ENCODE results near the gene RSF1. TPM values are rescaled to one million over a fixed set of nuclear protein-coding genes. Genes with fewer than 3 reads are reported as not detected.

RSF1 gene
- polyA plus RNA-seq, 1 donor (not counting 4 experiments of a cell fraction or from before 2014, with no cell fraction given): 20.9 TPM

- Histone ChIP-seq H2AFZ (ENCODE audit: control insufficient read depth, low read length) (no peak overlapping the region), H3K79me2 (ENCODE audit: control insufficient read depth, insufficient read depth, low read length) (no peaks in the 10 kb centered on the region), H3K27me3 (ENCODE audit: control insufficient read depth, extremely low read depth, insufficient read depth, low read length) (no peaks in the 10 kb centered on the region), H3K9me3 (ENCODE audit: control insufficient read depth, low read depth, low read length) (no peaks in the 10 kb centered on the region), H3K4me3 (ENCODE audit: control insufficient read depth in 2 of 3, extremely low read depth in 1 of 3, insufficient read depth in 2 of 3, low read depth in 1 of 3, low read length in 3 of 3) (no peak overlapping the region), H3K27ac (ENCODE audit: control insufficient read depth, insufficient read depth, low read length) (no peak overlapping the region), H4K20me1 (ENCODE audit: control insufficient read depth, extremely low read depth, insufficient read depth, low read length) (no peaks in the 10 kb centered on the region), H3K4me2 (ENCODE audit: control insufficient read depth, extremely low read depth, insufficient read depth, low read depth, low read length) (no peak overlapping the region), H3K9ac (ENCODE audit: control insufficient read depth, extremely low read depth, insufficient read depth, low read length) (no peak overlapping the region), H3K4me1 (ENCODE audit: control insufficient read depth, extremely low read depth, insufficient read depth, low read length) (no peaks in the 10 kb centered on the region), H3K9me1 (ENCODE audit: control insufficient read depth, extremely low read depth, insufficient read depth, low read length) (no peaks in the 10 kb centered on the region), H3K36me3 (ENCODE audit: control insufficient read depth in 2 of 2, extremely low read depth in 1 of 2, insufficient read depth in 2 of 2, low read length in 2 of 2) (no peaks in the 10 kb centered on the region)
- no peak for FAIRE-seq
- TF ChIP-seq, protein P1, sequence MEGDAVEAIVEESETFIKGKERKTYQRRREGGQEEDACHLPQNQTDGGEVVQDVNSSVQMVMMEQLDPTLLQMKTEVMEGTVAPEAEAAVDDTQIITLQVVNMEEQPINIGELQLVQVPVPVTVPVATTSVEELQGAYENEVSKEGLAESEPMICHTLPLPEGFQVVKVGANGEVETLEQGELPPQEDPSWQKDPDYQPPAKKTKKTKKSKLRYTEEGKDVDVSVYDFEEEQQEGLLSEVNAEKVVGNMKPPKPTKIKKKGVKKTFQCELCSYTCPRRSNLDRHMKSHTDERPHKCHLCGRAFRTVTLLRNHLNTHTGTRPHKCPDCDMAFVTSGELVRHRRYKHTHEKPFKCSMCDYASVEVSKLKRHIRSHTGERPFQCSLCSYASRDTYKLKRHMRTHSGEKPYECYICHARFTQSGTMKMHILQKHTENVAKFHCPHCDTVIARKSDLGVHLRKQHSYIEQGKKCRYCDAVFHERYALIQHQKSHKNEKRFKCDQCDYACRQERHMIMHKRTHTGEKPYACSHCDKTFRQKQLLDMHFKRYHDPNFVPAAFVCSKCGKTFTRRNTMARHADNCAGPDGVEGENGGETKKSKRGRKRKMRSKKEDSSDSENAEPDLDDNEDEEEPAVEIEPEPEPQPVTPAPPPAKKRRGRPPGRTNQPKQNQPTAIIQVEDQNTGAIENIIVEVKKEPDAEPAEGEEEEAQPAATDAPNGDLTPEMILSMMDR (optimal IDR thresholded peaks at IDR 0.05 in 1 of 3, IDR thresholded peaks at IDR 0.05 in 1 of 3, conservative IDR thresholded peaks at IDR 0.05 in 1 of 3; ENCODE audit: extremely low read depth in 1 of 3, insufficient read depth in 2 of 3, low read length in 3 of 3): no peak
- no peak for TF ChIP-seq EZH2 (IDR thresholded peaks at IDR 0.05; ENCODE audit: low read length)
- dilution Hi-C loops (cut with MboI; ENCODE audit: extremely low pct_ligation_motif_present, low sequenced_read_pairs): no loop called here
- no peak for DNase-seq (ENCODE audit: low read depth, low spot score)
Measured at GRCh38 chr11:77654770-77655434, 165.6 kb downstream of the RSF1 start.

GRCh38 chr11:77650123-77650522 is 170.4 kb downstream of the RSF1 start:
- Histone ChIP-seq H2AFZ (ENCODE audit: control insufficient read depth, low read length) (no peak overlapping the region), H3K4me1 (ENCODE audit: control insufficient read depth, extremely low read depth, insufficient read depth, low read length) (no peaks in the 10 kb centered on the region)
- dilution Hi-C loops (cut with MboI; ENCODE audit: extremely low pct_ligation_motif_present, low sequenced_read_pairs): no loop called here

More at GRCh38 chr11:77650123-77650522, 170.4 kb downstream of the RSF1 start:
- no peaks in the 10 kb centered on the region for H3K9me3 ChIP-seq (ENCODE audit: control insufficient read depth, low read depth, low read length)
- H3K27ac ChIP-seq (ENCODE audit: control insufficient read depth, insufficient read depth, low read length): no peak overlapping the region
- DNase-seq (ENCODE audit: low read depth, low spot score) (no peak), FAIRE-seq (no peak)
- no peaks in the 10 kb centered on the region for H3K27me3 ChIP-seq (ENCODE audit: control insufficient read depth, extremely low read depth, insufficient read depth, low read length)
- H3K4me3 ChIP-seq (ENCODE audit: control insufficient read depth in 2 of 3, extremely low read depth in 1 of 3, insufficient read depth in 2 of 3, low read depth in 1 of 3, low read length in 3 of 3): no peak overlapping the region
- no peaks in the 10 kb centered on the region for H3K36me3 ChIP-seq (ENCODE audit: control insufficient read depth in 2 of 2, extremely low read depth in 1 of 2, insufficient read depth in 2 of 2, low read length in 2 of 2)
- no peak for TF ChIP-seq EZH2 (IDR thresholded peaks at IDR 0.05; ENCODE audit: low read length)
- TF ChIP-seq, protein P1 (optimal IDR thresholded peaks at IDR 0.05 in 1 of 3, IDR thresholded peaks at IDR 0.05 in 1 of 3, conservative IDR thresholded peaks at IDR 0.05 in 1 of 3; ENCODE audit: extremely low read depth in 1 of 3, insufficient read depth in 2 of 3, low read length in 3 of 3): no peak
- H3K9me1 ChIP-seq (ENCODE audit: control insufficient read depth, extremely low read depth, insufficient read depth, low read length): no peaks in the 10 kb centered on the region
- H3K9ac ChIP-seq (ENCODE audit: control insufficient read depth, extremely low read depth, insufficient read depth, low read length): no peak overlapping the region
- no peaks in the 10 kb centered on the region for H4K20me1 ChIP-seq (ENCODE audit: control insufficient read depth, extremely low read depth, insufficient read depth, low read length)
- H3K4me2 ChIP-seq (ENCODE audit: control insufficient read depth, extremely low read depth, insufficient read depth, low read depth, low read length): no peak overlapping the region
- H3K79me2 ChIP-seq (ENCODE audit: control insufficient read depth, insufficient read depth, low read length): no peaks in the 10 kb centered on the region
